Heart left ventricle (tissue), 13 donors: ENCODE measurements around the gene TNRC6B.

Source experiments
- POLR2A ChIP-seq, 2 donors: fragments of 450-650 bp; IDR thresholded peaks; one replicate each; pipeline ENCODE4 v1.6.1; 2017; ENCODE audit warnings: antibody characterized with exemption in 2 of 2, mild to moderate bottlenecking in 2 of 2, moderate library complexity in 2 of 2
- TF ChIP-seq, protein P1 (sequence below), 12 donors: fragments of 200-600 bp; sonication (generic) in 4 of 12; IDR thresholded peaks; one replicate each; pipeline versions ENCODE4 v1.5.0 to v1.8.0; 2018 to 2022; ENCODE audit warnings: antibody characterized with exemption in 12 of 12, mild to moderate bottlenecking in 5 of 12
- donor health status: ischemic (EF 13 %, LVEDD 7.1; RV severe dilation, severe dysfunction).
- donor health status: DM: no; HTN: yes; CAD: no.
- donor health status: DM: no; HTN: no; CAD: no.
- donor health status: ischemic (EF 25% LVEDD 6.9; RV normal size, moderate dysfunction).
- donor health status: ischemic (EF 25% LVEDD 5.7; RV mildly dilated, moderate dysfunction).
- donor health status: ischemic (EF 35%, LVEDD 5.7; RV mildly dilated, moderate dysfunction).
- donor health status: nonischemic (EF 11% LVEDD 7.7; RV severe dilation, severe dysfunction).
- donor health status: DM: yes; HTN: yes; CAD: no.
- donor health status: PGD.
- donor health status: ischemic (EF 29% LVEDD 5.4; RV normal size, mild dysfunction).
- donor health status: nonischemic (EF 23%, LVEDD 6.1; RV moderate dilation, normal function).

DNA sequence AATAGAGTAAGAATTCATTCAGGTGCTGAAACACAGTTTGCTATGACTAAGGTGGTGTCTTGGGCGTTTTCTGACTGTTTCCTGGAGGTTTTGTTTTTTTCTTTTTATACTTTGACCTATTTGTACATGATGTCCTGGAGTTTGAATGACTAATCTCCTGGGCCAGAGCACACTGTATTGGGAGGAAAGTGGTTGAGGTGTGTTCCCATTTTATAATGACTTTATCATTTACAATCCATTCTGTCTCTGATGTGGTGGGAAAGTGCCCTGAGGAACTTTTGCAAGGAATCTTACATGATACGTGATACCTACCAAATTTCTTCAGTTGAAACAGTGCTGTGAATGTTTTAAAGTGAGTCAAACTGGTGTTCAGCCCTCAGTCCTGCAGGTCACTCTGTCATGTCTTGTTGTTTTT, 80.8 kb downstream of the TNRC6B start:
- TF ChIP-seq, protein P1, sequence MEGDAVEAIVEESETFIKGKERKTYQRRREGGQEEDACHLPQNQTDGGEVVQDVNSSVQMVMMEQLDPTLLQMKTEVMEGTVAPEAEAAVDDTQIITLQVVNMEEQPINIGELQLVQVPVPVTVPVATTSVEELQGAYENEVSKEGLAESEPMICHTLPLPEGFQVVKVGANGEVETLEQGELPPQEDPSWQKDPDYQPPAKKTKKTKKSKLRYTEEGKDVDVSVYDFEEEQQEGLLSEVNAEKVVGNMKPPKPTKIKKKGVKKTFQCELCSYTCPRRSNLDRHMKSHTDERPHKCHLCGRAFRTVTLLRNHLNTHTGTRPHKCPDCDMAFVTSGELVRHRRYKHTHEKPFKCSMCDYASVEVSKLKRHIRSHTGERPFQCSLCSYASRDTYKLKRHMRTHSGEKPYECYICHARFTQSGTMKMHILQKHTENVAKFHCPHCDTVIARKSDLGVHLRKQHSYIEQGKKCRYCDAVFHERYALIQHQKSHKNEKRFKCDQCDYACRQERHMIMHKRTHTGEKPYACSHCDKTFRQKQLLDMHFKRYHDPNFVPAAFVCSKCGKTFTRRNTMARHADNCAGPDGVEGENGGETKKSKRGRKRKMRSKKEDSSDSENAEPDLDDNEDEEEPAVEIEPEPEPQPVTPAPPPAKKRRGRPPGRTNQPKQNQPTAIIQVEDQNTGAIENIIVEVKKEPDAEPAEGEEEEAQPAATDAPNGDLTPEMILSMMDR (IDR thresholded peaks at IDR 0.05) = no peak
- no peak for TF ChIP-seq POLR2A (IDR thresholded peaks at IDR 0.05)
